Astrocyte (in vitro differentiated cells and primary cell): ENCODE data around the gene FOXD3. TPM values are rescaled to one million over a fixed set of nuclear protein-coding genes. Genes with fewer than 3 reads are reported as not detected.

Source experiments
- DNase-seq: peaks from one replicate; pipeline ENCODE4 v3.0.0-alpha.2; 2010; ENCODE audit warnings: low read depth
- FAIRE-seq: peaks from 2 replicates; lab custom pipeline; 2011; peaks lifted over from hg19 to GRCh38; lab: Jason Lieb, UNC
- H2AFZ ChIP-seq: 2 replicates; pipeline ENCODE4 v1.6.0; 2012; ENCODE audit warnings: low read depth, low read length, inconsistent platforms
- H3K27ac ChIP-seq: 2 replicates; pipeline ENCODE4 v1.5.1; 2011; ENCODE audit warnings: low read depth, low read length, inconsistent platforms
- H3K27me3 ChIP-seq: 2 replicates; pipeline ENCODE4 v1.6.0; 2011; ENCODE audit warnings: low read length, inconsistent platforms; ENCODE audit not compliant: insufficient read depth
- H3K36me3 ChIP-seq: 2 replicates; pipeline ENCODE4 v1.5.1; 2011; ENCODE audit warnings: low read length, inconsistent platforms; ENCODE audit not compliant: insufficient read depth
- H3K4me1 ChIP-seq: 2 replicates; pipeline ENCODE4 v1.5.1; 2011; ENCODE audit warnings: low read length, inconsistent platforms; ENCODE audit not compliant: insufficient read depth
- H3K4me2 ChIP-seq: 2 replicates; pipeline ENCODE4 v1.6.0; 2012; ENCODE audit warnings: low read length, inconsistent platforms
- H3K4me3 ChIP-seq: 2 replicates; pipeline ENCODE4 v1.5.1; 2011; ENCODE audit warnings: low read depth, mild to moderate bottlenecking, low read length, inconsistent platforms; ENCODE audit not compliant: insufficient read depth
- H3K79me2 ChIP-seq: 2 replicates; pipeline ENCODE4 v1.6.0; 2012; ENCODE audit warnings: mild to moderate bottlenecking, low read length, inconsistent platforms; ENCODE audit not compliant: insufficient read depth
- H3K9ac ChIP-seq: 2 replicates; pipeline ENCODE4 v1.6.0; 2012; ENCODE audit warnings: mild to moderate bottlenecking, low read length, inconsistent platforms
- H3K9me3 ChIP-seq: 2 replicates; pipeline ENCODE4 v1.5.1; 2012; ENCODE audit warnings: low read depth, mild to moderate bottlenecking, low read length, inconsistent platforms; ENCODE audit not compliant: insufficient read depth
- H4K20me1 ChIP-seq: 2 replicates; pipeline ENCODE4 v1.6.0; 2012; ENCODE audit warnings: low read length, inconsistent platforms; ENCODE audit not compliant: insufficient read depth
- H3K27ac Mint-ChIP-seq: one replicate; pipeline ENCODE4 v1.8.0; 2021; ENCODE audit warnings: mild to moderate bottlenecking, mixed read lengths; ENCODE audit not compliant: unreplicated experiment
- H3K27me3 Mint-ChIP-seq: one replicate; pipeline ENCODE4 v1.8.0; 2021; ENCODE audit warnings: low read depth, mixed read lengths; ENCODE audit not compliant: unreplicated experiment
- H3K36me3 Mint-ChIP-seq: one replicate; pipeline ENCODE4 v1.8.0; 2021; ENCODE audit warnings: low read depth, mixed read lengths; ENCODE audit not compliant: unreplicated experiment
- H3K4me1 Mint-ChIP-seq: one replicate; pipeline ENCODE4 v1.8.0; 2021; ENCODE audit warnings: low read depth, mixed read lengths; ENCODE audit not compliant: unreplicated experiment
- H3K4me3 Mint-ChIP-seq: one replicate; pipeline ENCODE4 v1.8.0; 2021; ENCODE audit warnings: mild to moderate bottlenecking, moderate library complexity, mixed read lengths; ENCODE audit not compliant: unreplicated experiment
- H3K9me3 Mint-ChIP-seq: one replicate; pipeline ENCODE4 v1.8.0; 2021; ENCODE audit warnings: mild to moderate bottlenecking, mixed read lengths; ENCODE audit not compliant: unreplicated experiment
- EZH2 ChIP-seq: IDR thresholded peaks from 2 replicates; pipeline ENCODE4 v1.6.1; 2012; ENCODE audit warnings: mild to moderate bottlenecking, low read length, inconsistent platforms; ENCODE audit not compliant: insufficient read depth
- total RNA-seq: library from RNA; stranded (reverse); gene quantifications from 2 replicates; pipeline ENCODE4 v1.2.1, GENCODE V29; 2021
- TF ChIP-seq, protein P1 (sequence below): IDR thresholded peaks from 2 replicates; pipeline ENCODE4 v1.5.1; 2011; ENCODE audit warnings: low read depth, mild to moderate bottlenecking, inconsistent platforms, low read length, moderate library complexity; ENCODE audit not compliant: insufficient read depth

Gene FOXD3
- total RNA-seq, 1 donor from 2014 or later, result not detected

DNA sequence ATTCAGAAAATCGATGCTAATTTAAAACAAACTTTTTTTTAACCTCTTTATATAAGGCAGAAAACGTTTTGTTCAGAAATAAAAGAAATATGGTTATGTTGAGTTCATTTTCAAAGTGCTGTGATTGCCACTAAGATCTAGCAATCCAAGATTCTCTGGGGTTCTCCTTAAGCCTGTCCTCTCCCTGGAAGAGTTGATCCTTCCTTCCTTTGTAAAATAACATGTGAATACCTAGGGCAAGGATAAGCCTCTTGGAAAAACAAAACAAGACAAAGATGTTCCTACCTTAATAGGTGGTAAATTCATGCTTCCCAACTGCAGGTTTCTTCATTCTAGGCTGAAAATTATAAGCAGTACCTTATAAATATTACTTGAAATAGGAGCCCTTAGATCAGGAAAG is 18.0 kb upstream of the FOXD3 start:
- Mint-ChIP-seq H3K4me3 (no peak overlapping the region), H3K36me3 (no peaks in the 10 kb centered on the region), H3K9me3 (peaks cover 3% of the 10 kb centered on the region), H3K27ac (no peak overlapping the region), H3K27me3 (peaks cover 2% of the 10 kb centered on the region), H3K4me1 (no peaks in the 10 kb centered on the region)
- no peak overlapping the region for H3K4me3 ChIP-seq
- no peak overlapping the region for H3K4me2 ChIP-seq
- H4K20me1 ChIP-seq, result no peaks in the 10 kb centered on the region
- TF ChIP-seq, protein P1, sequence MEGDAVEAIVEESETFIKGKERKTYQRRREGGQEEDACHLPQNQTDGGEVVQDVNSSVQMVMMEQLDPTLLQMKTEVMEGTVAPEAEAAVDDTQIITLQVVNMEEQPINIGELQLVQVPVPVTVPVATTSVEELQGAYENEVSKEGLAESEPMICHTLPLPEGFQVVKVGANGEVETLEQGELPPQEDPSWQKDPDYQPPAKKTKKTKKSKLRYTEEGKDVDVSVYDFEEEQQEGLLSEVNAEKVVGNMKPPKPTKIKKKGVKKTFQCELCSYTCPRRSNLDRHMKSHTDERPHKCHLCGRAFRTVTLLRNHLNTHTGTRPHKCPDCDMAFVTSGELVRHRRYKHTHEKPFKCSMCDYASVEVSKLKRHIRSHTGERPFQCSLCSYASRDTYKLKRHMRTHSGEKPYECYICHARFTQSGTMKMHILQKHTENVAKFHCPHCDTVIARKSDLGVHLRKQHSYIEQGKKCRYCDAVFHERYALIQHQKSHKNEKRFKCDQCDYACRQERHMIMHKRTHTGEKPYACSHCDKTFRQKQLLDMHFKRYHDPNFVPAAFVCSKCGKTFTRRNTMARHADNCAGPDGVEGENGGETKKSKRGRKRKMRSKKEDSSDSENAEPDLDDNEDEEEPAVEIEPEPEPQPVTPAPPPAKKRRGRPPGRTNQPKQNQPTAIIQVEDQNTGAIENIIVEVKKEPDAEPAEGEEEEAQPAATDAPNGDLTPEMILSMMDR, result no peak
- TF ChIP-seq EZH2, result no peak
- H2AFZ ChIP-seq, result no peak overlapping the region
- no peak for FAIRE-seq
- no peaks in the 10 kb centered on the region for H3K79me2 ChIP-seq
- H3K9me3 ChIP-seq, result no peaks in the 10 kb centered on the region
- H3K27ac ChIP-seq, result no peak overlapping the region
- no peaks in the 10 kb centered on the region for H3K4me1 ChIP-seq
- DNase-seq, result no peak
- H3K9ac ChIP-seq, result no peak overlapping the region
- peaks cover 3% of the 10 kb centered on the region for H3K27me3 ChIP-seq
- H3K36me3 ChIP-seq, result no peaks in the 10 kb centered on the region

DNA sequence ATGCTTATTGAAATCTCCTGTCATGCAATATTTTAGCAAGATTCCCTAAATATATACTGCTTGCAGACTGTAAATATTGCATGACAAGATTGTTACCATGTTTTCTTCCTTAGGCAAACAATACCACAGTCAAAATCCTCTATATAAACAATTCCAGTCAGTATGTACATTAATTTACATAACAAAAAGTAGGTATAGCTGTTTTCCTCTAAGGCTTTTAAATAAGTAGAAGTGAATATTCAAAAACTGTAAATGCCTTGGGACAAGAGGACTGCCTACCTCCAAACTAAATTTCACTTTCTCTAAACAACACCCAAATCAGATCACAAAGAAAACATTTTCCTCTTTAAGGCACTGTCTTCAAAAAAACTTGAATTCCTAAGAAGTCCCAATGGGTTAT is 17.3 kb upstream of the FOXD3 start:
- Histone ChIP-seq H4K20me1 (no peaks in the 10 kb centered on the region), H3K27ac (no peak overlapping the region), H3K27me3 (peaks cover 3% of the 10 kb centered on the region), H3K79me2 (no peaks in the 10 kb centered on the region), H3K9ac (no peak overlapping the region), H3K4me3 (no peak overlapping the region), H3K9me3 (no peaks in the 10 kb centered on the region), H3K4me2 (no peak overlapping the region), H2AFZ (no peak overlapping the region), H3K36me3 (no peaks in the 10 kb centered on the region), H3K4me1 (no peaks in the 10 kb centered on the region)
- Mint-ChIP-seq H3K27ac (no peak overlapping the region), H3K27me3 (peaks cover 2% of the 10 kb centered on the region), H3K4me3 (no peak overlapping the region), H3K4me1 (no peaks in the 10 kb centered on the region), H3K9me3 (peaks cover 3% of the 10 kb centered on the region), H3K36me3 (no peaks in the 10 kb centered on the region)
- DNase-seq (no peak), FAIRE-seq (no peak)
- no peak for TF ChIP-seq EZH2
- TF ChIP-seq, protein P1, result no peak

DNA sequence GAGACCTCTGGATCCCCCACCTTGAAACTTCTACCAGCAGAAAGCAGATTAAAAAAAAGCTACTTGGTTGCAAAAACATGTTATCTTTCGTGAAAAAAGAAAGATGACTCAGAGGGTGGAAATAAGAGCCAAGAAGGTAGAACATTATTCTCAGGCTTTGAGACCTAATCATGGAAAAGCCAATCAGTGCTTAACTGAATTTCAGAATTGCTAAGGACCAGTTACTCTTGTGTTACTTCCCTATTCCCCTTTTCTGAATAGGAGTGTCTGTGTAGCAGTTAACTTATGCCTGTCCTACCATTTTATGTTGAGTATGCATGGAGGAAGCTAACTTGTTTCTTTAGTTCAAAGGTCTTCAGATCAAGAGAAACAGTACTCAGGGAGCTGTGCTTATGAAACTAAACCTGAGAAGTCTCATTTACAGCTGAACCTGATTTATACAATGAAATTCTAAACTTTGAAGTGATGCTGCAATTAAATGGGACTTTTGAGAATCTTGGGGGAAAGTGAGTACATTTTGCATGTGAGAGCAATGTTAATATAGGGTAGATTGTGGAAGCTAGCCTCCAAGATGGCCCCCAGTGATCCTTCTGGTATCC is 15.1 kb upstream of the FOXD3 start:
- Histone ChIP-seq H3K27me3 (peaks cover 3% of the 10 kb centered on the region), H3K27ac (no peak overlapping the region), H3K79me2 (no peaks in the 10 kb centered on the region), H4K20me1 (no peaks in the 10 kb centered on the region), H3K9ac (no peak overlapping the region), H3K36me3 (no peaks in the 10 kb centered on the region), H2AFZ (no peak overlapping the region), H3K9me3 (no peaks in the 10 kb centered on the region), H3K4me2 (no peak overlapping the region), H3K4me1 (no peaks in the 10 kb centered on the region), H3K4me3 (no peak overlapping the region)
- TF ChIP-seq EZH2, result no peak
- TF ChIP-seq, protein P1, result no peak
- no peak for FAIRE-seq
- H3K27me3 Mint-ChIP-seq, result peaks cover 2% of the 10 kb centered on the region
- peaks cover 3% of the 10 kb centered on the region for H3K9me3 Mint-ChIP-seq
- no peak overlapping the region for H3K4me3 Mint-ChIP-seq
- H3K27ac Mint-ChIP-seq, result no peak overlapping the region
- no peaks in the 10 kb centered on the region for H3K36me3 Mint-ChIP-seq
- no peak for DNase-seq
- no peaks in the 10 kb centered on the region for H3K4me1 Mint-ChIP-seq
